Superior temporal gyrus (tissue), 1 donor: ENCODE measurements around the gene GATD1.

Source experiments
- DNase-seq: peaks from one replicate; pipeline ENCODE4 v3.0.0-alpha.2; 2016; ENCODE audit errors: extremely low spot score

The GATD1 gene

DNA sequence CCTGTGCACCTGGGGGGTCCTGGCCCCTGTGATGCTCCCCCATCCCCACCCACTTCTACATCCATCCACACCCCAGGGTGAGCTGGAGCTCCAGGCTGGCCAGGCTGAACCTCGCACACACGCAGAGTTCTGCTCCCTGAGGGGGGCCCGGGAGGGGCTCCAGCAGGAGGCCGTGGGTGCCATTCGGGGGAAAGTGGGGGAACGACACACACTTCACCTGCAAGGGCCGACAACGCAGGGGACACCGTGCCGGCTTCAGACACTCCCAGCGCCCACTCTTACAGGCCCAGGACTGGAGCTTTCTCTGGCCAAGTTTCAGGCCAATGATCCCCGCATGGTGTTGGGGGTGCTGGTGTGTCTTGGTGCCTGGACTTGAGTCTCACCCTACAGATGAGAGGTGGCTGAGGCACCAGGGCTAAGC is 50.0 kb downstream of the GATD1 start:
- no peak for DNase-seq

DNA sequence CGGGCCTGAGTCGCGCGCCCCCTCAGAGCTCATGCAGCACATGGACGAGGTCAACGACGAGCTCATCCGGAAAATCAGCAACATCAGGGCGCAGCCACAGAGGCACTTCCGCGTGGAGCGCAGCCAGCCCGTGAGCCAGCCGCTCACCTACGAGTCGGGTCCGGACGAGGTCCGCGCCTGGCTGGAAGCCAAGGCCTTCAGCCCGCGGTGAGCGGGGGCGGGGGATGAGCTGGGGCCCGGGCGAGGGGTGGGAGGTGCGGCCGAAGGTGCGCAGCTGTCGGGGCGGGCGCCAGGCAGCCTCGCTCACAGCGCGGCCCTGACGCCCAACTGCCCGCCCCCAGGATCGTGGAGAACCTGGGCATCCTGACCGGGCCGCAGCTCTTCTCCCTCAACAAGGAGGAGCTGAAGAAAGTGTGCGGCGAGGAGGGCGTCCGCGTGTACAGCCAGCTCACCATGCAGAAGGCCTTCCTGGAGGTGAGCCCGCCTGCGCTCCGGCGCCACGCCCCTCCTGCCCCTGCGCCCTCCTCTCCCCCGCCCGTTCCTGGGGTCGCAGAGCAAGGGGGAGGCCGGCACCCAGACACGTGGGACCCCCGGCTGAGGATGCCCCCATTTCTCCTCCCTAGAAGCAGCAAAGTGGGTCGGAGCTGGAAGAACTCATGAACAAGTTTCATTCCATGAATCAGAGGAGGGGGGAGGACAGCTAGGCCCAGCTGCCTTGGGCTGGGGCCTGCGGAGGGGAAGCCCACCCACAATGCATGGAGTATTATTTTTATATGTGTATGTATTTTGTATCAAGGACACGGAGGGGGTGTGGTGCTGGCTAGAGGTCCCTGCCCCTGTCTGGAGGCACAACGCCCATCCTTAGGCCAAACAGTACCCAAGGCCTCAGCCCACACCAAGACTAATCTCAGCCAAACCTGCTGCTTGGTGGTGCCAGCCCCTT is 50.7 kb downstream of the GATD1 start:
- DNase-seq, result no peak

DNA sequence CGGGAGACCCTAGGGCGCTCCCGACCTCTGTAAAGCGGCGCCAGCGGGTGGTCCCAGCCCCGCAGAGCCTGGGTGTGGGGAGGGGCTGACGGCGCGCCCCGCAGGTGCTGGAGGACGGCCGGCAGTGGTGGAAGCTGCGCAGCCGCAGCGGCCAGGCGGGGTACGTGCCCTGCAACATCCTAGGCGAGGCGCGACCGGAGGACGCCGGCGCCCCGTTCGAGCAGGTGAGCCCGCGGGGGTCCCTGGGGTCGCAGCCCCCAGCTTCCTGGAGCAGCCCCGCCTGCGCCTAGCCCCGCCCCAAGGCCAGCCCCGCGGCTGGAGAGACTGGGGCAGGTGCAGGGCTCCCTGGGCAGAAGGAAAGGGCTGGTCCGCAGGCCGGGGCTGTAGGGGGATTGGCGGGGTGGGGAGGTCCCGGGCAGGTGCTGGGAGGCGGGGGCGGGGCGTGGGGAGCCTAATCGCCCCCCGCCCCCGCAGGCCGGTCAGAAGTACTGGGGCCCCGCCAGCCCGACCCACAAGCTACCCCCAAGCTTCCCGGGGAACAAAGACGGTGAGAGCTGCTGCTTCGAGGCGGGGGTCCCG is 51.6 kb downstream of the GATD1 start:
- no peak for DNase-seq

DNA sequence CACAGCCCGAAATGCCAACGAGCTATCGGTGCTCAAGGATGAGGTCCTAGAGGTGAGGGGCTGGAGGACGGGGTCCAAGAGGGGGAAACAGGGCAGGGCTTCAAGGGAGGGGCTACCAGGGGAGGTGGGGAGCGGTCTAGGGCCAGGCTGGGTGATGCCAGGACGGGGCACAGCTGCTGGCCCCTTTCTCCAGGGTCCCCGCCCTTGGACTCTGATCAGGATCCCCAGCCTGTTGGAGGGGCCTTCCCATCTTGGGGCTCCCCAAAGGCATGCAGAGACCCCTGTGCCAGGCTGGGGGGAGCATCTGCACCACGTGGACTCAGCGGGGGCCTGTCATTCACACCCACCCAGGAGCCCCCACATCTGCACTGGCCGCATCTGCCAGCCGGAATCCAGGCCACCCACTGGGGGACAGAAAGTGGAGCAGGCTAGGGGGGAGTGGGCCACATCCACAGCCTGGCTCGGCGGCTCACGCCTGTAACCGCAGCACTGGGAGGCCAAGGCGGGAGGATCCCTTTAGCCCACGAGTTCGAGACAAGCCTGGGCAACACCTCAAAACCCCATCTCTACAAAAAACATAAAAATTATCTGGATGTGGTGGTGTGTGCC is 52.4 kb downstream of the GATD1 start:
- DNase-seq, result no peak

DNA sequence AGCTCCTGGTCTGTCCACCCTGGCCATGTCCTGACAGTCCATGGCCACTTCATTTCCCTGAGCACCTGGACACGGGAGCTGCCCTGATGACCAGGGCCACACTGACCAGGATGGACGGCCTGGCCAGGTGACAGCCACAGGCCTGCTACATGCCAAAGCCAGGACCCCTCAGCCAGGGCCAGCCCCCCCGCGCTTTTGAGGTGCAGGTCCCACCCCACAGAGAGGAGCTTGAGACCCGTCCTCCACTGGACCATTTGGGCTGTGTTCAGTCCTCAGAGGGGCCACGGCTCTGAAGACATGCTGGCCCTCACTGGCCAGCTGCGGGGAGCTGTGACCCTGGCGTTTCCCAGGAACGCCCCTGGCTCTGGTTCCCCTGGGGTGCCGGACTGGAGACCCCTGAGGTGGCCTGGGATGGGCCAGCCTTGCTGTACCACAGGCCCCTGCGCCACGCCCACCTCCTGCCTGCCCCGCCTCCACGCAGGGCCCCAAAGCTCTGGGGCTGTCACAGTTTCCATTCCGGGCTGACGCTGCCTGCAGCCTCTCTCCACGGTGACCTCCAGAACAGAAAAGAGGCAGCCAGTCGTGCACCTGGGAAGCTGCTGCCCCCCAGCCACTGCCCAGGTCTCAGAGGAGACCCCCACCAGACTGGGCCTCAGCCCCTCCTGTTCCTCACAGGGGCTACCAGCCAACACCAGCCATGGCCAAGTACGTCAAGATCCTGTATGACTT is 53.1 kb downstream of the GATD1 start:
- no peak for DNase-seq

DNA sequence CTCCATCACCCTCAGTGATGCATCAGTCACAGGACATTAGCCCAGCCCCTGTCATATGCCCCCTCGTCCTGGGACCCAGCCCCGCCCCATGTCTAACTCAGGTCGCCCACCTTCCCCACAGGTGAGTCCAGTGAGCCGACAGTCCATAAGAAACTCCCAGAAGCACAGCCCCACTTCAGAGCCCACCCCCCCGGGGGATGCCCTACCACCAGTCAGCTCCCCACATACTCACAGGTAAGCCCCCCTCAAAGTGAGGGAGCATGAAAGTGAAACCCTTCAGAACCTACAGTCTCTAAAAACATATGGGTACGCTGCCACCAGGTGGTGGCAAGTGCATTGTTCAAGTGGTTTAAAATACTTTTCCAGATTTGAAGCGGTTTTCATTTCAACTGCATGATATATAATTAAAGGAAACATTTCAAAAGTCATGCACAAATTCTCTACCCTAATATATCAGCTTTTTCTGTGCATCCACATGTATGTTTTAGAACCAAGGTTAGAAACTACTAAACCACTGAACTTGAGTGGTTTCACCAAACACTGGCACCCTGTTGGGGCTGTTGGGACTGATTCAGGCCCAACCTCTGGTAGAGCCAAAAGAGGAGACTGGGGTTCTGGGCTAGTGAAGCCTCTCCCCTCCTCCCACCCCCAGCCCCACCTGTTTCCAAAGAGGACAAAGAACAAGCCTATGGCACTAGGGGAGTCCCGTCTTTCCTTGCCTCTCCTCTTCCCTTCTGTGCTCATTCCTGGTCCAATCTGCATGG is 54.0 kb downstream of the GATD1 start:
- peak; percentile 80 for DNase-seq

DNA sequence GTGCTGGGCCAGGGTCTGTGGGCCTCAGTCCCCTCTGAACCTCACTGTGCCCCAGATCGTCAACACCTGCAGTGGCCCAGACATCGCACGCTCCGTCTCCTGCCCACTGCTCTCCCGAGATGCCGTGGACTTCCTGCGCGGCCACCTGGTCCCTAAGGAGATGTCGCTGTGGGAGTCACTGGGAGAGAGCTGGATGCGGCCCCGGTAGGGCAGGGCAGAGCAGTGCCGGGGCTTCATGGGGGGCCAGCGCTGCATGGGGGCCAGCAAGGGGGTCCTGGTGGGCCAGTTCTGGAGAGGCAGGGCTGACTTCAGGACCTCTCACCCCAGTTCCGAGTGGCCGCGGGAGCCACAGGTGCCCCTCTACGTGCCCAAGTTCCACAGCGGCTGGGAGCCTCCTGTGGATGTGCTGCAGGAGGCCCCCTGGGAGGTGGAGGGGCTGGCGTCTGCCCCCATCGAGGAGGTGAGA is 54.9 kb downstream of the GATD1 start:
- no peak for DNase-seq

DNA sequence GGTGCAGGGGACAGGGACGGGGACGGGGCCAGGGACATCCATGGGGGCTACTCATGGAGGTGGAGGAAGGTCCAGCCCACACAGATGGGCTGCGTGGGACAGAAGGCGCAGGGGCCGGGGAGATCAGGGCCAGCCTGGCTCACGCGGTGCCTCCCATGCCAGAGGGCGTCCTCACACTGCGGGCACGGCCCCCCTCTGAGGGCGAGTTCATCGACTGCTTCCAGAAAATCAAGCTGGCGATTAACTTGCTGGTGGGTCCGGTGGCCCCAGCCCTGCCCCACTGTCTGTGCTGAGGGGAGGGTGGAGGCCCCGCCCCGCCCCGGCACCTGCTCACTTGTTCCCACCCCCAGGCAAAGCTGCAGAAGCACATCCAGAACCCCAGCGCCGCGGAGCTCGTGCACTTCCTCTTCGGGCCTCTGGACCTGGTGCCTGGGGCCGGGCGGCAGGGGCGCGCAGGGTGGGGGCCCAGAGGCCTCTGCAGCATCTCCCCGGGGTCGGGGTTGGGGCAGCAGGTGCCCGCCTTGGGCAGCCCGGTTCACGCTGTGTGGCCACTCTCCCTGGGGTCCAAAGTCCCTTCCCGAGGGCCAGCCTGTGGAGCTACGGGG is 55.4 kb downstream of the GATD1 start:
- no peak for DNase-seq

DNA sequence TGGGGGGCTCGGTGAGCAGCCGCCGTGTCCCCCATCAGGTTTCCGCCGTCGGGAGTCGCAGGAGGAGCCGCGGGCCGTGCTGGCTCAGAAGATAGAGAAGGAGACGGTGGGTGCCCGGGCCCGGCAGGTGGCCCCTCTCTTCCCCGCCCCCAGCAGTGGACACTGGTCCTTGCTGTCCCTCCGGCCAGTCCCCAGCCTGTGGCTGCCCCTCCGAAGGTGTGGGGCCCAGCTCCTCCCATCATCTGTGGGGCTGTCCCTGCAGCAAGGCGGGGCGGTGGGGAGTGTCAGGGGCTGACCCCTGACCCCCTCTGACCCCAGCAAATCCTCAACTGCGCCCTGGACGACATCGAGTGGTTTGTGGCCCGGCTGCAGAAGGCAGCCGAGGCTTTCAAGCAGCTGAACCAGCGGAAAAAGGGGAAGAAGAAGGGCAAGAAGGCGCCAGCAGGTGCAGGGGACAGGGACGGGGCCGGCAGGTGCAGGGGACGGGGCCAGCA is 56.0 kb downstream of the GATD1 start:
- DNase-seq, result no peak

DNA sequence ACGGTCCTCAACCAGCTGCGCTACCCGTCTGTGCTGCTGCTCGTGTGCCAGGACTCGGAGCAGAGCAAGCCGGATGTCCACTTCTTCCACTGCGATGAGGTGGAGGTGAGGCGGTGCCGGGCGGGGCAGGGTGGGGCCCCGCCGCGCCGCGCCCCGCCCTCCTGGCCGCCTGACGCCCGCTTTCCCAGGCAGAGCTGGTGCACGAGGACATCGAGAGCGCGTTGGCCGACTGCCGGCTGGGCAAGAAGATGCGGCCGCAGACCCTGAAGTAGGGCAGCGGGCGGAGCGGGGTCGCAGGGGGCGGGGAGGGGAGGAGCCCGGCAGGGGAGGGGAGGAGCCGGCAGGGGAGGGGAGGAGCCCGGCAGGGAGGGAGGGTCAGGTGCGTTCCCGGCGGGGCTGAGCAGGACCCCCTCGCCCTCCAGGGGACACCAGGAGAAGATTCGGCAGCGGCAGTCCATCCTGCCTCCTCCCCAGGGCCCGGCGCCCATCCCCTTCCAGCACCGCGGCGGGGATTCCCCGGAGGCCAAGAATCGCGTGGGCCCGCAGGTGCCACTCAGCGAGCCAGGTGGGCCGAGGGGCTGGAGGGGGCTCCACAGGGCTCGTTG is 56.5 kb downstream of the GATD1 start:
- DNase-seq, result no peak

DNA sequence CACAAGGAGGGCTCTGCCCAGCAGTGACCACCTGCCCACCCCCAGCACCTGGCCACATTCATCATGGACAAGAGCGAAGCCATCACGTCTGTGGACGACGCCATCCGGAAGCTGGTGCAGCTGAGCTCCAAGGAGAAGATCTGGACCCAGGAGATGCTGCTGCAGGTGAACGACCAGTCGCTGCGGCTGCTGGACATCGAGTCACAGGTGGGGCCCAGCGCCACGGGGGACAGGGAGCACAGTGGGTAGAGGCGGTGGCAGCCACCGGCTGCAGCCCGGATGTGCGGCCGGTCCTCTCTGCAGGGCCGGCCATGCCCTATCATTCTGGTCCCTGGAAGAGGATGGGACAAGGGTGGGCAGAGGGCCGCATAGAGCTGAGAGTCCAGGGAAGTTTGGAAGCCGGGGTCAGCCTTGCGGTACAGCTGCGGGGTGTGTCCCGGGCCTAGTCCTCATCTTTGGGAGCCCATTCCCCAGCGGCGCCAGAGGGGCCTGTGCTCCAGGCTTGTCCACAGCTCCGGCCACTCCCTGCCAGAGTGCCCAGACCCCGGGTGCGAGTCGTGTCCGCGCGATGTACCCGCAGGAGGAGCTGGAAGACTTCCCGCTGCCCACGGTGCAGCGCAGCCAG is 57.2 kb downstream of the GATD1 start:
- no peak for DNase-seq

DNA sequence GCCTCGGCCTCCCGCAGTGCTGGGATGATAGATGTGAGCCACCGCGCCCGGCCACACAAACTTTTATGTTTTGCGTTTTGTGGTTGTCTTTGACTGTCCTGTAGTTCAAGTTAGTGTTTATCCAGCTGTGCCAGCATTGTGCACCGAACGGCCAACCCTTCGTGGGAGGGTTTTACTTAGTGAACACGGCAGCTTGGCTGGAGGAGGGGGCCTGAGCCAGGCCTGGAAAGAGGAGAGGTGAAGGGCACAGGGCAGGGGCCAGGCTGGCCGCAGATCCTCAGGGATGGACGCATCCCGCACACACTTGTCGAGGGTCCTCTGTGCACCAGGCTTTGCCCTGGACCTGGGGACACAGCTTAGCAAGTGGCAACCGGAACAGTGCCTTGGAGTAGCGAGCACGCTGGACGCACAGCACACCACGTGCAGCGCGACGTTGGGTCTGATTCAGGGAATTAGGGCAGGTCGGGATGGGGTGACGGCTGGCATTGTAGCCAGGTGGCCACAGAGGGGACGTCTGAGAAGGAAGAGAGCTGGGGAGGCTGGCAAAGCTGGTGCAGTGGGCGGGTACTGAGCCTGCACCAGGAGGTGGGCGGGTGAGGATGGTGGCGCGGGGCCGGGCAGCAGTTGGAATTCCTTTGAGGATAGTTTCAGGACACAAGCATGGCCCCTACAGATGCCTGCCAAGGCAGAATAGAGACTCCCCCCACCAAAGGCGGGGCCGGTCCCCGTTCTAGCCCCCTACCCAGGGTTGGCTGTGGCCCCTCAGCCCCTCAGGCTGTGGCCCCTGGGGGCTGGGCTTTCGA is 57.9 kb downstream of the GATD1 start:
- DNase-seq, result no peak
